IMR-90 (cell line): ENCODE data around the gene TTC24. TPM values are rescaled to one million over a fixed set of nuclear protein-coding genes. Genes with fewer than 3 reads are reported as not detected.

ENCODE experiments used
- ATAC-seq: fragments of 200-7000 bp; cut with Tn5 transposase; 2 replicates; pipeline ENCODE4 v1.9.1; 2020; ENCODE audit warnings: low read depth, mild to moderate bottlenecking, moderate library complexity
- BruUV-seq: library from RNA; stranded (reverse); fragments of 400-500 nt; replicated peaks from 2 replicates; lab custom pipeline; 2021; lab: Mats Ljungman, UMichigan
- CTCF ChIA-PET: fragments of 300-600 bp; formaldehyde crosslinking; extraction: SDS; loops from one replicate; lab custom pipeline; 2021; ENCODE audit warnings: antibody characterized with exemption; lab: Yijun Ruan, JAX
- POLR2A ChIA-PET: fragments of 300-600 bp; sonication (Branson Sonifier 250); formaldehyde crosslinking; loops from one replicate; lab custom pipeline; 2022; ENCODE audit warnings: antibody characterized with exemption; ENCODE audit not compliant: unreplicated experiment; lab: Charles Lee
- DNase-seq: peaks from one replicate; pipeline ENCODE4 v3.0.0; 2013
- H2AFZ ChIP-seq: replicated peaks from 2 replicates; pipeline ENCODE3; 2013; ENCODE audit warnings: low read length, mild to moderate bottlenecking; ENCODE audit not compliant: poor library complexity
- H2AK5ac ChIP-seq: 2 replicates; pipeline ENCODE4 v1.6.1; 2013; ENCODE audit warnings: low read depth, low read length, inconsistent platforms
- H2AK9ac ChIP-seq: replicated peaks from 2 replicates; pipeline ENCODE3; 2013; ENCODE audit warnings: mild to moderate bottlenecking, low read depth, low read length, moderate library complexity; ENCODE audit not compliant: poor library complexity
- H2BK120ac ChIP-seq: 2 replicates; pipeline ENCODE4 v1.6.1; 2013; ENCODE audit warnings: low read depth, low read length, inconsistent platforms
- H2BK15ac ChIP-seq: 3 replicates; pipeline ENCODE4 v1.6.1; 2013; ENCODE audit warnings: low read depth, low read length, inconsistent platforms
- H2BK20ac ChIP-seq: 2 replicates; pipeline ENCODE4 v1.6.1; 2013; ENCODE audit warnings: low read depth, mild to moderate bottlenecking, inconsistent platforms, low read length, moderate library complexity
- H2BK5ac ChIP-seq: 2 replicates; pipeline ENCODE4 v1.6.1; 2013; ENCODE audit warnings: mild to moderate bottlenecking, low read depth, low read length, inconsistent platforms; ENCODE audit not compliant: poor library complexity, severe bottlenecking
- H3K14ac ChIP-seq: replicated peaks from 2 replicates; pipeline ENCODE4 v1.6.1; 2013; ENCODE audit warnings: low read depth, low read length, inconsistent platforms
- H3K18ac ChIP-seq: 2 replicates; pipeline ENCODE4 v1.6.1; 2013; ENCODE audit warnings: low read depth, low read length, control low read depth
- H3K23ac ChIP-seq: 2 replicates; pipeline ENCODE4 v1.6.1; 2013; ENCODE audit warnings: low read depth, low read length, inconsistent platforms
- H3K27ac ChIP-seq: 2 replicates; pipeline ENCODE4 v1.5.1; 2013; ENCODE audit warnings: mild to moderate bottlenecking, control low read depth, low read length; ENCODE audit not compliant: insufficient read depth
- H3K27me3 ChIP-seq: 2 replicates; pipeline ENCODE4 v1.6.1; 2013; ENCODE audit warnings: low read length; ENCODE audit not compliant: control insufficient read depth, insufficient read depth
- H3K36me3 ChIP-seq: 2 replicates; pipeline ENCODE4 v1.6.1; 2013; ENCODE audit warnings: low read length, mixed read lengths; ENCODE audit not compliant: control insufficient read depth, insufficient read depth
- H3K4ac ChIP-seq: 2 replicates; pipeline ENCODE4 v1.6.1; 2013; ENCODE audit warnings: low read depth, low read length, inconsistent platforms
- H3K4me1 ChIP-seq: 2 replicates; pipeline ENCODE4 v1.6.1; 2013; ENCODE audit warnings: low read length, mixed read lengths; ENCODE audit not compliant: control insufficient read depth, insufficient read depth
- H3K4me2 ChIP-seq: 2 replicates; pipeline ENCODE4 v1.6.1; 2013; ENCODE audit warnings: low read depth, mild to moderate bottlenecking, control low read depth, low read length, moderate library complexity
- H3K4me3 ChIP-seq: 2 replicates; pipeline ENCODE4 v1.5.1; 2013; ENCODE audit warnings: low read depth, mild to moderate bottlenecking, control low read depth, low read length, moderate library complexity; ENCODE audit not compliant: insufficient read depth
- H3K56ac ChIP-seq: 2 replicates; pipeline ENCODE4 v1.6.1; 2013; ENCODE audit warnings: low read length, inconsistent platforms; ENCODE audit not compliant: insufficient read depth; ENCODE audit errors: extremely low read depth
- H3K79me1 ChIP-seq, 2 experiments: 2 replicates each; pipeline ENCODE4 v1.6.1; 2013; ENCODE audit warnings: low read length in 2 of 2, inconsistent platforms in 1 of 2, low read depth in 1 of 2
- H3K9ac ChIP-seq: 2 replicates; pipeline ENCODE4 v1.6.1; 2013; ENCODE audit warnings: low read depth, low read length, control low read depth
- H3K9me1 ChIP-seq: 2 replicates; pipeline ENCODE4 v1.6.1; 2013; ENCODE audit warnings: low read length, inconsistent platforms; ENCODE audit not compliant: insufficient read depth
- H3K9me3 ChIP-seq: 2 replicates; pipeline ENCODE4 v1.6.1; 2013; ENCODE audit warnings: low read length; ENCODE audit not compliant: control insufficient read depth, insufficient read depth
- H4K20me1 ChIP-seq: 2 replicates; pipeline ENCODE4 v1.6.1; 2013; ENCODE audit warnings: low read length, inconsistent platforms; ENCODE audit not compliant: insufficient read depth
- H4K5ac ChIP-seq: 2 replicates; pipeline ENCODE4 v1.6.1; 2013; ENCODE audit warnings: mild to moderate bottlenecking, low read depth, low read length, control low read depth
- H4K8ac ChIP-seq, 2 experiments: 2 replicates each; pipeline ENCODE4 v1.6.1; 2013; ENCODE audit warnings: low read depth in 2 of 2, low read length in 2 of 2, control low read depth in 1 of 2, inconsistent platforms in 1 of 2
- H4K91ac ChIP-seq: 2 replicates; pipeline ENCODE4 v1.6.1; 2013; ENCODE audit warnings: low read depth, low read length, inconsistent platforms; ENCODE audit not compliant: insufficient read depth
- BHLHE40 ChIP-seq: fragments of 150-350 bp; IDR thresholded peaks from 2 replicates; pipeline ENCODE4 v1.6.1; 2016; ENCODE audit warnings: mild to moderate bottlenecking, low read depth, low read length
- CEBPB ChIP-seq: IDR thresholded peaks from 2 replicates; pipeline ENCODE4 v1.6.1; 2012; ENCODE audit warnings: low read depth, low read length, improper control_type of control experiment
- CHD1 ChIP-seq: IDR thresholded peaks from 2 replicates; pipeline ENCODE4 v1.6.1; 2012; ENCODE audit warnings: low read depth, low read length, improper control_type of control experiment
- CTCF ChIP-seq: conservative IDR thresholded peaks from 2 replicates; pipeline ENCODE4 v1.5.1; 2012; ENCODE audit warnings: mild to moderate bottlenecking, low read depth, low read length, improper control_type of control experiment
- ELK1 ChIP-seq: fragments of 150-350 bp; IDR thresholded peaks from 2 replicates; pipeline ENCODE4 v1.6.1; 2016; ENCODE audit warnings: low read depth, mild to moderate bottlenecking, low read length, moderate library complexity, borderline replicate concordance
- FOS ChIP-seq: fragments of 150-350 bp; IDR thresholded peaks from 2 replicates; pipeline ENCODE4 v1.6.1; 2016; ENCODE audit warnings: low read depth, low read length
- MAFK ChIP-seq: IDR thresholded peaks from 2 replicates; pipeline ENCODE4 v1.6.1; 2012; ENCODE audit warnings: low read depth, low read length, improper control_type of control experiment
- MAZ ChIP-seq: IDR thresholded peaks from 2 replicates; pipeline ENCODE4 v1.6.1; 2012; ENCODE audit warnings: low read depth, mild to moderate bottlenecking, low read length, improper control_type of control experiment, moderate library complexity, borderline replicate concordance
- MXI1 ChIP-seq: IDR thresholded peaks from 2 replicates; pipeline ENCODE4 v1.6.1; 2012; ENCODE audit warnings: low read depth, mild to moderate bottlenecking, low read length, moderate library complexity, borderline replicate concordance
- NFE2L2 ChIP-seq: fragments of 150-350 bp; IDR thresholded peaks from 2 replicates; pipeline ENCODE4 v1.6.1; 2016; ENCODE audit warnings: low read depth, mild to moderate bottlenecking, low read length
- POLR2A ChIP-seq: IDR thresholded peaks from 2 replicates; pipeline ENCODE4 v1.6.1; 2012; ENCODE audit warnings: mild to moderate bottlenecking, low read depth, low read length
- RAD21 ChIP-seq: IDR thresholded peaks from 2 replicates; pipeline ENCODE4 v1.6.1; 2012; ENCODE audit warnings: low read length, improper control_type of control experiment
- RCOR1 ChIP-seq: IDR thresholded peaks from 2 replicates; pipeline ENCODE4 v1.6.1; 2012; ENCODE audit warnings: mild to moderate bottlenecking, low read length, improper control_type of control experiment; ENCODE audit not compliant: insufficient replicate concordance
- RFX5 ChIP-seq: IDR thresholded peaks from 2 replicates; pipeline ENCODE4 v1.8.0; 2012; ENCODE audit warnings: low read depth, mild to moderate bottlenecking, low read length, moderate library complexity
- SMC3 ChIP-seq: fragments of 150-350 bp; IDR thresholded peaks from 2 replicates; pipeline ENCODE4 v1.6.1; 2016; ENCODE audit warnings: low read depth, mild to moderate bottlenecking, antibody characterized with exemption, low read length, moderate library complexity
- USF2 ChIP-seq: fragments of 150-350 bp; IDR thresholded peaks from 2 replicates; pipeline ENCODE4 v1.6.1; 2017; ENCODE audit warnings: mild to moderate bottlenecking, antibody characterized with exemption, low read length, low read depth
- WGBS, 2 experiments: methylation state at CpG; one replicate each; pipeline versions ENCODE4 v1.1.5 to v1.1.7; 2013; ENCODE audit warnings: missing lambda C conversion rate in 2 of 2; ENCODE audit not compliant: insufficient read length in 1 of 2; ENCODE audit errors: extremely low coverage in 2 of 2; 5-methylcytosine and 5-hydroxymethylcytosine counted together
- dilution Hi-C: fragments of 300-500 bp; cut with HindIII; formaldehyde crosslinking; loops from one replicate; pipeline ENCODE4 v1.14.3; 2018; ENCODE audit warnings: low sequenced_read_pairs; ENCODE audit not compliant: unreplicated experiment
- in situ Hi-C: fragments of 300-500 bp; cut with MboI; formaldehyde crosslinking; loops from 3 replicates; pipeline ENCODE4 v1.14.3; 2019; ENCODE audit warnings: low sequenced_read_pairs, inconsistent platforms, mixed read lengths
- intact Hi-C: fragments of 100-400 bp; cut with micrococcal nuclease; formaldehyde crosslinking; loops from 2 replicates; pipeline ENCODE4 v1.10.0; 2022
- polyA plus RNA-seq, 3 experiments: library from polyadenylated mRNA; depleted of rRNA; stranded (reverse); fragments of >200 nt; gene quantifications; 2 replicates each; pipeline ENCODE4 v1.2.3, GENCODE V29; 2012; ENCODE audit warnings: low replicate concordance in 1 of 3
- total RNA-seq: library from RNA; depleted of rRNA; stranded (reverse); fragments of >200 nt; gene quantifications from 2 replicates; pipeline ENCODE4 v1.2.3, GENCODE V29; 2012

The TTC24 gene
- total and polyA plus RNA-seq, 2 of the 4 experiments (the other 2 are of a cell fraction), result not detected

- TF ChIP-seq RAD21 (no peak), FOS (no peak), MAZ (no peak), USF2 (no peak), CTCF (no peak), SMC3 (no peak), ELK1 (no peak), NFE2L2 (no peak), RCOR1 (no peak), MXI1 (no peak), BHLHE40 (no peak), POLR2A (no peak), MAFK (no peak), RFX5 (no peak), CEBPB (no peak), CHD1 (no peak)
- Histone ChIP-seq H3K27ac (no peak overlapping the region), H3K4me1 (no peaks in the 10 kb centered on the region), H3K9me1 (0 out of 2 replicates have a peak, but pooled peaks cover 3% of the 10 kb centered on the region), H2AK9ac (no peak overlapping the region), H3K9me3 (no peaks in the 10 kb centered on the region), H3K23ac (no peak overlapping the region), H3K14ac (no peak overlapping the region), H2BK20ac (no peak overlapping the region), H4K5ac (no peak overlapping the region), H2AK5ac (no peak overlapping the region), H3K18ac (no peak overlapping the region), H2BK5ac (no peak overlapping the region), H2BK15ac (no peak overlapping the region), H3K4me2 (no peak overlapping the region), H3K4me3 (no peak overlapping the region), H4K20me1 (no peaks in the 10 kb centered on the region), H2AFZ (no peak overlapping the region), H2BK120ac (no peak overlapping the region), H3K4ac (no peak overlapping the region), H3K9ac (no peak overlapping the region), H3K79me1 (0 out of 4 replicates have a peak, but pooled peaks cover 0 to 2% of the 10 kb centered on the region in 2 experiments), H3K36me3 (peaks cover 35% of the 10 kb centered on the region), H3K56ac (no peak overlapping the region), H4K8ac (no peak overlapping the region), H4K91ac (no peak overlapping the region), H3K27me3 (no peaks in the 10 kb centered on the region)
- ChIA-PET CTCF (no interaction called here), POLR2A (no interaction called here)
- WGBS, 2 experiments, result 88% methylated on average over 6 of the region's 12 CpGs; no CpG with 5 or more reads in 1 of the 2 experiments
- intact Hi-C loops, result no loop called here
- no TSS peak for BruUV-seq
- dilution Hi-C loops, result no loop called here
- DNase-seq (no peak), ATAC-seq (no peak)
- in situ Hi-C loops, result no loop called here
Measured at GRCh38 chr1:156534424-156535060, 45.0 kb upstream of the TTC24 start.
